Coronary artery (tissue), 2 donors: Measurements from ENCODE around the gene TRMT44.

ENCODE experiments used
- DNase-seq: peaks from one replicate; pipeline ENCODE4 v3.0.0-alpha.2; 2017; ENCODE audit warnings: low spot score
- H3K27ac ChIP-seq, 2 donors: fragments of 200-600 bp; sonication (generic); one replicate each; pipeline ENCODE4 v1.5.1; 2016 to 2019
- H3K4me3 ChIP-seq: fragments of 200-600 bp; sonication (generic); 2 replicates; pipeline ENCODE4 v1.5.1; 2016; ENCODE audit warnings: mild to moderate bottlenecking, moderate library complexity
- CTCF ChIP-seq: fragments of 200-600 bp; sonication (generic); IDR thresholded peaks from one replicate; pipeline ENCODE4 v1.5.1; 2019; ENCODE audit warnings: antibody characterized with exemption

The TRMT44 gene

DNA sequence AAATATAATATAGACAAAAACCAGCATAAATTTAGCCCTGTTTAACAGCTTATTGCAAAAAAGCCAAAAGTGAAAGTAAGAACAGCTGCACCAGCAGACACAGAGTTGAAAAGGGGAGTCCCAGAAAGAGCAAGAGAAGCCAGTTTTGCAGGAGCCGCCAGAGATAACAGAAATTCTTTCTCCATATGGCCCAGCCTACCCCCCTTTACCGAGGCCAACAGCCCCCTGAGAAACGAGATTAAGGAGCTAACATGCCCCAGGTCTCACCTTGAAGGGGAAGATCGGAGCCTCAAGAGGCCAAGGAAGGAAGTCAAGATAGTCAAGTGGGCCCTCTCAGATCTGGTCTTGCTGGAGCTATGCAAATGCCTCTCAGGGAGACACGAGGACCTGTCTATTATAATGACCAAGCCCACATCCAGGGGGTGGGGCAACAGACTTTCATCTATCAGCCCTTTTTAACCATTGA, 4.9 kb upstream of the TRMT44 start:
- peak overlapping the region; percentile 39 for H3K4me3 ChIP-seq
- no peak for TF ChIP-seq CTCF
- DNase-seq = no peak
- peak overlapping the region in 1 of 2 donors; percentile 50 for H3K27ac ChIP-seq

DNA sequence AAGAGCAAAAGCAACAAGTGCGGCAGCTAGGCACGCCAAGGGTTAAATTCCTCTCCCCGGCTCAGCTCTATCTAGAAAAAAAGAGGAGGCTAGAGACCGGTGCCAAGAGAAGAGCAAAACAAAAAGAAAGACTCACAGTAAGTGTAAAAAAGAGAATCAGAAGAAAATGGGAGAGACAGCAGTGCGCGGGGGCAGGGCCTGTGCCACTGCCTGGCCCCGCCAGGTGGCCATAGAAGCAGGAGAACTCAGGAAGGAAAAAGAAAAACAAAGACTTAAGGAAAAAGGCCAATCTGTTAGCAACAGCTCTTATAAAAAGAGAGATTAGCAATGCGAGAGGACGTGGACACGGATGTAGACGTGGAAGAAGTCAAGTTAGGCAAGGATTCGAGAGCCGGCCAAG, 3.3 kb upstream of the TRMT44 start:
- DNase-seq = no peak
- H3K27ac ChIP-seq = no peak overlapping the region
- no peak for TF ChIP-seq CTCF
- H3K4me3 ChIP-seq = no peak overlapping the region

- H3K27ac ChIP-seq = no peak overlapping the region
- no peak overlapping the region for H3K4me3 ChIP-seq
- DNase-seq = no peak
- no peak for TF ChIP-seq CTCF
Measured at GRCh38 chr4:8438743-8439142, 1.8 kb upstream of the TRMT44 start.

DNA sequence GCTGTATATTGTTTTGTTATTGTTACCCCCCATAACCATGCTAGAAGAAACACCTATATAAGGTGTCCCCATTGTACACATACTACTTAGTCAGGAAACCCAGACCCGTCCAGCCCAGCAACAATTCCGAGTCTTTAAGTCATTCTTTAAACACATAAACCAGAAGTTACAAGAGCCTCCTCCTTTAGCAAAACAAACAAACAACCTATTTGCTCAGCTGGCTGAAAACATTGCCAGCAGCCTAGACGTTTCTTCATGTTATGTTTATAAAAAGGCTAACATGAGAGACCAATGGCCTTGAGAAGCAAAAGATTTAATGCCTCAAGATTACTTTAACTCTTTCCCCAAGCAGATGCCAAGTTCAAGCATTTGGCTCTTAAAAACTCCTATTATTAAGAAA, 1.4 kb upstream of the TRMT44 start:
- peak overlapping the region in 1 of 2 donors; percentile 91 for H3K27ac ChIP-seq
- TF ChIP-seq CTCF = no peak
- no peak for DNase-seq
- H3K4me3 ChIP-seq = no peak overlapping the region

- no peak for TF ChIP-seq CTCF
- Histone ChIP-seq H3K27ac (peak overlapping the region; percentile 91 to 94), H3K4me3 (peak overlapping the region; percentile 91)
- DNase-seq = no peak
Measured at GRCh38 chr4:8439914-8440491, 574 bp upstream of the TRMT44 start.

DNA sequence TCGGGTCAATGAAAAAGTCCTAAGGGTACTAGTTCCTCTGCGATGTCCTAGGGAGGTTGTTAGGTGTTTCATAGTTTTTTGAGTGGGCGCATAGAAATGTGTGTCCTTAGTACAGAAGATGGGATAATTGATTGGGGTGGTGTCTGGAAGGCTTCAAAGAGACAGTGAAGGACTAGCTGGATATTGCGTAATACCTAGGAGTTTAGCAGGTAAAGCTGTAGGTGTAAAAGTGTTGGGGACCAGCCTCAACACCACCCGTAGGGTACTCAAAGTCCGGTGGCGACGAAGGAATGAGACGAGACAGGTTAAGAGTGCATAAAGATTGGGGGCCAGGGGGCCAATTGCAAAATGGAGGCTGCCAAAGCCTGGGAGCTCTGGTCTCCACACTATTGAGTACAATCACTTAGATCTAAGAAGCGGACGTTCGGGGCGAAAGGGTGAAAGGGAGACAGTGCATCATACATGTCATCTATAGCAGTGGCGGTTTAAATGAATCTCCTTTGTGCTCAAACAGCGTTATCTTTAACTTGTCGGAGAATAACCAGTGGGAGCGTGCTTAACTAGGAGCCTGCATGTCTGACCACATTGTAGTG, 1.0 kb downstream of the TRMT44 start:
- DNase-seq = no peak
- no peak overlapping the region for H3K27ac ChIP-seq

More for the DNA sequence above, 1.0 kb downstream of the TRMT44 start:
- no peak for TF ChIP-seq CTCF
- peak overlapping the region; percentile 91 for H3K4me3 ChIP-seq
